Endothelial cell of umbilical vein (primary cell): ENCODE measurements around the gene HSF2BP. TPM values are rescaled to one million over a fixed set of nuclear protein-coding genes. Genes with fewer than 3 reads are reported as not detected.

ENCODE experiments used
- BruUV-seq: library from RNA; stranded (reverse); fragments of 400-500 nt; replicated peaks from 2 replicates; lab custom pipeline; 2021; lab: Mats Ljungman, UMichigan
- CTCF ChIA-PET: fragments of 300-600, 350-600 bp; sonication (Branson Sonifier 250); formaldehyde crosslinking; loops from one replicate; lab custom pipeline; 2021; ENCODE audit warnings: antibody characterized with exemption, inconsistent platforms; lab: Charles Lee
- POLR2A ChIA-PET: fragments of 300-600, 350-600 bp; sonication (Branson Sonifier 250); formaldehyde crosslinking; loops from one replicate; lab custom pipeline; 2021; ENCODE audit warnings: antibody characterized with exemption, inconsistent platforms; lab: Charles Lee
- DNase-seq: peaks from one replicate; pipeline ENCODE4 v3.0.0-alpha.2; 2011; ENCODE audit warnings: low read depth, low spot score
- FAIRE-seq: peaks from 2 replicates; lab custom pipeline; 2011; peaks lifted over from hg19 to GRCh38; lab: Jason Lieb, UNC
- H2AFZ ChIP-seq: 2 replicates; pipeline ENCODE4 v1.6.0; 2012; ENCODE audit warnings: low read depth, low read length, control low read depth, inconsistent platforms
- H3K27ac ChIP-seq: 2 replicates; pipeline ENCODE4 v1.5.1; 2011; ENCODE audit warnings: low read depth, mild to moderate bottlenecking, control low read depth, low read length, moderate library complexity; ENCODE audit not compliant: insufficient read depth
- H3K27me3 ChIP-seq, 2 experiments: 2 replicates each; pipeline versions ENCODE4 v1.6.0 to v1.6.1; 2011; ENCODE audit warnings: low read length in 2 of 2, mixed read lengths in 1 of 2; ENCODE audit not compliant: control insufficient read depth in 2 of 2, insufficient read depth in 2 of 2
- H3K36me3 ChIP-seq, 2 experiments: 2 replicates in 1 of 2; 3 replicates in 1 of 2; pipeline ENCODE4 v1.5.1; 2011; ENCODE audit warnings: low read length in 2 of 2, mild to moderate bottlenecking in 1 of 2, moderate library complexity in 1 of 2; ENCODE audit not compliant: control insufficient read depth in 2 of 2, insufficient read depth in 2 of 2; ENCODE audit errors: extremely low read depth in 1 of 2
- H3K4me1 ChIP-seq: 3 replicates; pipeline ENCODE4 v1.5.1; 2011; ENCODE audit warnings: mild to moderate bottlenecking, low read length; ENCODE audit not compliant: control insufficient read depth, insufficient read depth; ENCODE audit errors: extremely low read depth
- H3K4me2 ChIP-seq: 2 replicates; pipeline ENCODE4 v1.6.1; 2011; ENCODE audit warnings: low read length, control low read depth, mixed read lengths; ENCODE audit not compliant: insufficient read depth
- H3K4me3 ChIP-seq, 3 experiments: fragments of 200-600 bp in 1 of 3; sonication (generic), shearing (Covaris generic) in 1 of 3; replicated peaks in 1 of 3; 2 replicates each; pipeline ENCODE4 v1.5.1; 2011 to 2016; ENCODE audit warnings: control low read depth in 3 of 3, low read length in 3 of 3, mild to moderate bottlenecking in 2 of 3, inconsistent platforms in 1 of 3, low read depth in 1 of 3, moderate library complexity in 1 of 3; ENCODE audit not compliant: insufficient read depth in 1 of 3
- H3K79me2 ChIP-seq: 2 replicates; pipeline ENCODE4 v1.6.0; 2012; ENCODE audit warnings: low read length, inconsistent platforms; ENCODE audit not compliant: control insufficient read depth, insufficient read depth
- H3K9ac ChIP-seq: replicated peaks from 2 replicates; pipeline ENCODE3; 2011; ENCODE audit warnings: low read length, control low read depth; ENCODE audit not compliant: insufficient read depth; ENCODE audit errors: extremely low read depth
- H3K9me1 ChIP-seq: replicated peaks from 3 replicates; pipeline ENCODE4 v1.6.0; 2011; ENCODE audit warnings: mild to moderate bottlenecking, low read length; ENCODE audit not compliant: control insufficient read depth, insufficient read depth; ENCODE audit errors: extremely low read depth
- H3K9me3 ChIP-seq: replicated peaks from 2 replicates; pipeline ENCODE4 v1.5.1; 2012; ENCODE audit warnings: low read length, inconsistent platforms; ENCODE audit not compliant: control insufficient read depth, insufficient read depth
- H4K20me1 ChIP-seq: replicated peaks from 2 replicates; pipeline ENCODE3; 2011; ENCODE audit warnings: mild to moderate bottlenecking, low read length; ENCODE audit not compliant: control insufficient read depth, insufficient read depth; ENCODE audit errors: extremely low read depth
- EZH2 ChIP-seq: IDR thresholded peaks from 2 replicates; pipeline ENCODE4 v1.6.1; 2012; ENCODE audit warnings: borderline replicate concordance, low read depth, mild to moderate bottlenecking, moderate library complexity, low read length, inconsistent platforms; ENCODE audit not compliant: severe bottlenecking
- FOS ChIP-seq: IDR thresholded peaks from 2 replicates; pipeline ENCODE4 v1.6.1; 2011; ENCODE audit warnings: mild to moderate bottlenecking, low read length, moderate library complexity, borderline replicate concordance; ENCODE audit not compliant: insufficient read depth
- GATA2 ChIP-seq: IDR thresholded peaks from 2 replicates; pipeline ENCODE4 v1.7.0; 2011; ENCODE audit warnings: low read depth, mild to moderate bottlenecking, moderate library complexity, mixed read lengths, low read length; ENCODE audit not compliant: insufficient read length, insufficient read depth
- JUN ChIP-seq: IDR thresholded peaks from 2 replicates; pipeline ENCODE4 v1.6.1; 2011; ENCODE audit warnings: borderline replicate concordance, low read depth; ENCODE audit not compliant: insufficient read length, insufficient read depth
- MYC ChIP-seq: IDR thresholded peaks from one replicate; pipeline ENCODE4 v1.6.1; 2011; ENCODE audit warnings: mild to moderate bottlenecking, low read depth, low read length
- POLR2A ChIP-seq: IDR thresholded peaks from 2 replicates; pipeline ENCODE4 v1.6.1; 2012; ENCODE audit warnings: low read depth, mild to moderate bottlenecking, control low read depth, low read length
- POLR2AphosphoS5 ChIP-seq: IDR thresholded peaks from 2 replicates; pipeline ENCODE4 v1.6.1; 2012; ENCODE audit warnings: low read depth, mild to moderate bottlenecking, control low read depth, low read length, moderate library complexity; ENCODE audit not compliant: insufficient read depth
- dilution Hi-C: fragments of 300-500 bp; cut with MboI; formaldehyde crosslinking; loops from one replicate; pipeline ENCODE4 v1.15.0; 2019; ENCODE audit warnings: low sequenced_read_pairs; ENCODE audit not compliant: extremely low pct_ligation_motif_present
- intact Hi-C: fragments of 100-400 bp; cut with micrococcal nuclease; formaldehyde crosslinking; loops from one replicate; pipeline ENCODE4 v1.10.0; 2022
- polyA plus RNA-seq, 4 experiments: library from polyadenylated mRNA; depleted of rRNA in 3 of 4; stranded (reverse) in 3 of 4; unstranded in 1 of 4; fragments of >200 nt; gene quantifications; 2 replicates each; pipeline versions ENCODE4 v1.2.1 to v1.2.3, GENCODE V29; 2011 to 2012; ENCODE audit warnings: missing spikeins in 1 of 4
- total RNA-seq: library from RNA; stranded (reverse); gene quantifications from 2 replicates; pipeline ENCODE4 v1.2.3, GENCODE V29; 2021
- TF ChIP-seq, protein P1 (sequence below): IDR thresholded peaks from 2 replicates; pipeline ENCODE4 v1.6.1; 2011; ENCODE audit not compliant: insufficient read depth, insufficient read length
- TF ChIP-seq, protein P2 (sequence below), 2 donors: IDR thresholded peaks; 1 replicate in 1 of 2; 2 replicates in 1 of 2; pipeline ENCODE4 v1.5.1; 2011; ENCODE audit warnings: low read length in 2 of 2, mild to moderate bottlenecking in 2 of 2, moderate library complexity in 2 of 2, control low read depth in 1 of 2, inconsistent platforms in 1 of 2, low read depth in 1 of 2; ENCODE audit not compliant: insufficient read depth in 1 of 2; ENCODE audit errors: extremely low read depth in 1 of 2

HSF2BP gene
- total and polyA plus RNA-seq, 2 donors (not counting 3 experiments of a cell fraction or from before 2014, with no cell fraction given) = 0.41 to 0.55 TPM

DNA sequence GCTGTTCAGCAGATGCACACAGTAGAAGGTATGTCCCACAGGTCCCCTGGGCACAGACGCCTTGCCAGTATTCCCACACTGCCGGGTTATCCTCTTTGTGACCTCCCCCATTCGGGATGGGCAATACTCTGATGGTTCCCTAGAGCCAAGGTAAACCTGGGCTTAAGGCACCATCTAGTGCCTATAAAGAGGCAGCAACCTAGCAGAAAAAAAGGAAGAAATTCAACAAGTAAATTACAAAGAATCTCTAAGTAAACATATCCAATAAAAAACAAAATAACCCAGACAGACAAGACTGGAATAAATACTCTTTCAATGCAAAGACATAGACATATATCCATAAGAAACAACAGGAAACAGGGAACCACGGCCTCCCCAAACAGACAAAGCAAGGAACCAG lies 39.4 kb downstream of the HSF2BP start:
- CTCF ChIA-PET = interaction anchor here (1.0 to 1.6 kb wide), 3 partner anchors 9 to 26 kb away, joined by 3 to 6 read pairs (median 5); no protein-coding TSS in a partner anchor
- Histone ChIP-seq H3K27ac (no peak overlapping the region), H4K20me1 (no peaks in the 10 kb centered on the region), H2AFZ (no peak overlapping the region), H3K79me2 (no peaks in the 10 kb centered on the region), H3K4me2 (no peak overlapping the region), H3K4me1 (no peaks in the 10 kb centered on the region), H3K9ac (no peak overlapping the region), H3K9me1 (no peaks in the 10 kb centered on the region), H3K4me3 (no peak overlapping the region), H3K27me3 (peaks cover 0 to 10% of the 10 kb centered on the region in 2 experiments), H3K9me3 (no peaks in the 10 kb centered on the region), H3K36me3 (no peaks in the 10 kb centered on the region)
- FAIRE-seq = no peak
- intact Hi-C loops = no loop called here
- no peak for DNase-seq
- TF ChIP-seq MYC (no peak), EZH2 (no peak), POLR2AphosphoS5 (no peak), POLR2A (no peak), GATA2 (no peak), FOS (no peak), JUN (no peak)
- TF ChIP-seq, protein P1, sequence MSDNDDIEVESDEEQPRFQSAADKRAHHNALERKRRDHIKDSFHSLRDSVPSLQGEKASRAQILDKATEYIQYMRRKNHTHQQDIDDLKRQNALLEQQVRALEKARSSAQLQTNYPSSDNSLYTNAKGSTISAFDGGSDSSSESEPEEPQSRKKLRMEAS = no peak
- TF ChIP-seq, protein P2, sequence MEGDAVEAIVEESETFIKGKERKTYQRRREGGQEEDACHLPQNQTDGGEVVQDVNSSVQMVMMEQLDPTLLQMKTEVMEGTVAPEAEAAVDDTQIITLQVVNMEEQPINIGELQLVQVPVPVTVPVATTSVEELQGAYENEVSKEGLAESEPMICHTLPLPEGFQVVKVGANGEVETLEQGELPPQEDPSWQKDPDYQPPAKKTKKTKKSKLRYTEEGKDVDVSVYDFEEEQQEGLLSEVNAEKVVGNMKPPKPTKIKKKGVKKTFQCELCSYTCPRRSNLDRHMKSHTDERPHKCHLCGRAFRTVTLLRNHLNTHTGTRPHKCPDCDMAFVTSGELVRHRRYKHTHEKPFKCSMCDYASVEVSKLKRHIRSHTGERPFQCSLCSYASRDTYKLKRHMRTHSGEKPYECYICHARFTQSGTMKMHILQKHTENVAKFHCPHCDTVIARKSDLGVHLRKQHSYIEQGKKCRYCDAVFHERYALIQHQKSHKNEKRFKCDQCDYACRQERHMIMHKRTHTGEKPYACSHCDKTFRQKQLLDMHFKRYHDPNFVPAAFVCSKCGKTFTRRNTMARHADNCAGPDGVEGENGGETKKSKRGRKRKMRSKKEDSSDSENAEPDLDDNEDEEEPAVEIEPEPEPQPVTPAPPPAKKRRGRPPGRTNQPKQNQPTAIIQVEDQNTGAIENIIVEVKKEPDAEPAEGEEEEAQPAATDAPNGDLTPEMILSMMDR (IDR thresholded peaks at IDR 0.05; ENCODE audit: extremely low read depth in 1 of 2, insufficient read depth in 1 of 2, low read depth in 1 of 2, low read length in 2 of 2) = no peak
- dilution Hi-C loops = no loop called here
- no TSS peak for BruUV-seq
- POLR2A ChIA-PET = no interaction called here
